Tibial nerve (tissue), 4 donors: ENCODE measurements around the gene TFF3.

Experiments
- EP300 ChIP-seq, 2 donors: sonication (generic); formaldehyde crosslinking; IDR thresholded peaks; one replicate each; pipeline ENCODE4 v1.6.1; 2017; ENCODE audit warnings: antibody characterized with exemption in 2 of 2, mild to moderate bottlenecking in 1 of 2
- POLR2A ChIP-seq, 2 donors: fragments of 450-650 bp; IDR thresholded peaks; one replicate each; pipeline ENCODE4 v1.6.1; 2017; ENCODE audit warnings: antibody characterized with exemption in 2 of 2, mild to moderate bottlenecking in 2 of 2, moderate library complexity in 2 of 2
- TF ChIP-seq, protein P1 (sequence below), 5 experiments: fragments of 200-600 bp in 3 of 5; fragments of 450-650 bp in 2 of 5; sonication (generic) in 3 of 5; IDR thresholded peaks; one replicate each; pipeline ENCODE4 v1.5.1; 2016 to 2019; ENCODE audit warnings: antibody characterized with exemption in 5 of 5, mild to moderate bottlenecking in 3 of 5, moderate library complexity in 2 of 5

DNA sequence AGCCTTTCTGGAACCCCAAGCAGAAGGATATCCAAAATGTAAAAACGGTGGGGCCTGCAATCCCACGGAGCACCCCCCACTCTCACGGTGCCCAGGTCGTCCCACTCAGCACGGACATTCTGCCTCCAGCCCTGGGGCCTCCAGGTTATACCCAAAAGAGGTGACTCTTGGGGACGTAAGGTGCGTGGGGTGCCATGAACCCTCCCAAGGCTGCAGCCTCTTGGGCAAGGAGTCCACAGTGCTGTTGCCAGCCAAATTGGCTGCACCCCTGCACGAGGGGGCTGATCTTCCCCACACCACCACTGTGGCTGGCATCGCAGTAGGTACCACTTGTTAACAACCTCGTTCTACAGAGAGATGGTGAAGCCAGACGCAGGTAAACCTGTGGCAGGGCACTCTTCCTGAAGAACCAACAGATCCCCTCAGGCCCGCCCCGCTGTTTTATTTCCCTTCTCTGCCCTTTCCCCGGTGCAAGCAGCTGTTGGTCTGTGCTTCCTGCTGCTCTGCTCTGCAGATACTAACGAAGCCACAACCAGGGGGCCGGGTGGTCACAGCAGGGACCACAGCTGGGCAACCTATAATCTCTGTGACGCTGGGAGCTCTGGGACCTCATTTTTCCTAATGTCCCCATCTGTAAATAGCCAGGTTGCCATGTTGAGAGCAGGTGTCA, 8.7 kb downstream of the TFF3 start:
- TF ChIP-seq, protein P1, sequence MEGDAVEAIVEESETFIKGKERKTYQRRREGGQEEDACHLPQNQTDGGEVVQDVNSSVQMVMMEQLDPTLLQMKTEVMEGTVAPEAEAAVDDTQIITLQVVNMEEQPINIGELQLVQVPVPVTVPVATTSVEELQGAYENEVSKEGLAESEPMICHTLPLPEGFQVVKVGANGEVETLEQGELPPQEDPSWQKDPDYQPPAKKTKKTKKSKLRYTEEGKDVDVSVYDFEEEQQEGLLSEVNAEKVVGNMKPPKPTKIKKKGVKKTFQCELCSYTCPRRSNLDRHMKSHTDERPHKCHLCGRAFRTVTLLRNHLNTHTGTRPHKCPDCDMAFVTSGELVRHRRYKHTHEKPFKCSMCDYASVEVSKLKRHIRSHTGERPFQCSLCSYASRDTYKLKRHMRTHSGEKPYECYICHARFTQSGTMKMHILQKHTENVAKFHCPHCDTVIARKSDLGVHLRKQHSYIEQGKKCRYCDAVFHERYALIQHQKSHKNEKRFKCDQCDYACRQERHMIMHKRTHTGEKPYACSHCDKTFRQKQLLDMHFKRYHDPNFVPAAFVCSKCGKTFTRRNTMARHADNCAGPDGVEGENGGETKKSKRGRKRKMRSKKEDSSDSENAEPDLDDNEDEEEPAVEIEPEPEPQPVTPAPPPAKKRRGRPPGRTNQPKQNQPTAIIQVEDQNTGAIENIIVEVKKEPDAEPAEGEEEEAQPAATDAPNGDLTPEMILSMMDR (IDR thresholded peaks at IDR 0.05) = no peak
- TF ChIP-seq POLR2A (IDR thresholded peaks at IDR 0.05) = no peak
- no peak for TF ChIP-seq EP300 (IDR thresholded peaks at IDR 0.05)
